HG02571 (cell line): ENCODE results near the gene NUMB.

Experiments
- ATAC-seq: cut with Tn5 transposase; IDR thresholded peaks from one replicate; pipeline ENCODE4 v1.9.1; 2021; ENCODE audit warnings: mild to moderate bottlenecking, moderate library complexity; ENCODE audit not compliant: unreplicated experiment

The NUMB gene

DNA sequence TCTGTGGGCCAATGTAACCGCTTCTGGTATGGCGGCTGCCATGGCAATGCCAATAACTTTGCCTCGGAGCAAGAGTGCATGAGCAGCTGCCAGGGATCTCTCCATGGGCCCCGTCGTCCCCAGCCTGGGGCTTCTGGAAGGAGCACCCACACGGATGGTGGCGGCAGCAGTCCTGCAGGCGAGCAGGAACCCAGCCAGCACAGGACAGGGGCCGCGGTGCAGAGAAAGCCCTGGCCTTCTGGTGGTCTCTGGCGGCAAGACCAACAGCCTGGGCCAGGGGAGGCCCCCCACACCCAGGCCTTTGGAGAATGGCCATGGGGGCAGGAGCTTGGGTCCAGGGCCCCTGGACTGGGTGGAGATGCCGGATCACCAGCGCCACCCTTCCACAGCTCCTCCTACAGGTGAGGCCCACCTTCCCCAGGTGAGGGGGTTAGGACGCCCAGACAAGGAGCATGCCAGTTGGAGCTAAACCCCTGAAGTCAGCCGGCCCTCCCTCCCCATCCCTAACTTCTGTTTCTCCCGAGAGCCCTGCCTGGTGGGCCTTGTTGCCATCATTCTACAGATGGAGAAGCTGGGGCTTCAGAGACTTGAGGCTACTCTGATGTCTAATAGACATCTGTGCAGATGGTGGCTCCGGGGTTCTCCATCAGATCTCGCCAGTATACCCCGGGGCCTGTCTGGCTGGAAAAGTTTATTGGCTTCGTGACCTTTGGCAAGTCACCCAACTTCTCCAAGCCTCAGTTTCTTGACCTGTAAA, 195.7 kb downstream of the NUMB start:
- ATAC-seq, result no peak

GRCh38 chr14:73261520-73262426, 196.6 kb downstream of the NUMB start:
- no peak for ATAC-seq

DNA sequence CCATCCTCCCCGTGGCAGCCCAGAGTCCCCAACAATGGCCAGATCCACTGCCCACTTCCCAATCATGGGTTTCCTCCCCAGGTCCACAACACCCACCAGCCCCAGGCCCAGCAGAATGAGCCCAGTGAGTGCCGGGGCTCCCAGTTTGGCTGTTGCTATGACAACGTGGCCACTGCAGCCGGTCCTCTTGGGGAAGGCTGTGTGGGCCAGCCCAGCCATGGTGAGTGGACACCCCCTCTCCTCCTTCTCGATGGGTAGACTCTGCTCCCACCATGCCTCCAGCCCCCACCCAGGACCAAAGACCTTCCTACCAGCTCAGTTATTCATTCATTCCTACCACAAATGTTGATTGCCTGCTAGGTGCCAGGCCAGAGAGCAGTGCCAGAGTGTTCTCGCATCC, 197.3 kb downstream of the NUMB start:
- ATAC-seq, result no peak

DNA sequence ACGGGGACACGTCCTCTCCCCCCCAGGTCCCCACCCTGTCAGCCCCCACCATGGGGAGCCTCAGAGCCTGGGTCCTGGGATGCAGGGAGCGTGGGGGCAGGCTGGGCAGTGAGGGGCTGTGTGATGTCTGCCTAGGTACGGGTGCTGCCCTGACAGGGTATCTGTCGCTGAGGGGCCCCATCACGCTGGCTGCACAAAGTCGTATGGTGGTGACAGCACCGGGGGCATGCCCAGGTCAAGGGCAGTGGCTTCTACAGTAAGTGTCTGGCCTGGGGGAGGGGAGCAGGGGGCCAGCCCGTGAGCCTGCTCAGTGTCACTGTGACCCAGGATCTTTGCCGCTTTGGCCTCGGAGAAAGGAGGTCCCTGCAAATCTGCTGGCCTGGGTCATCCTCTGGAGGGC, 197.8 kb downstream of the NUMB start:
- ATAC-seq, result no peak

GRCh38 chr14:73259837-73260236, 198.5 kb downstream of the NUMB start:
- no peak for ATAC-seq

GRCh38 chr14:73258845-73259611, 199.3 kb downstream of the NUMB start:
- no peak for ATAC-seq

- no peak for ATAC-seq
Observed at GRCh38 chr14:73258076-73258475, 200.3 kb downstream of the NUMB start.

- ATAC-seq, result no peak
Observed at GRCh38 chr14:73255693-73256225, 202.6 kb downstream of the NUMB start.

DNA sequence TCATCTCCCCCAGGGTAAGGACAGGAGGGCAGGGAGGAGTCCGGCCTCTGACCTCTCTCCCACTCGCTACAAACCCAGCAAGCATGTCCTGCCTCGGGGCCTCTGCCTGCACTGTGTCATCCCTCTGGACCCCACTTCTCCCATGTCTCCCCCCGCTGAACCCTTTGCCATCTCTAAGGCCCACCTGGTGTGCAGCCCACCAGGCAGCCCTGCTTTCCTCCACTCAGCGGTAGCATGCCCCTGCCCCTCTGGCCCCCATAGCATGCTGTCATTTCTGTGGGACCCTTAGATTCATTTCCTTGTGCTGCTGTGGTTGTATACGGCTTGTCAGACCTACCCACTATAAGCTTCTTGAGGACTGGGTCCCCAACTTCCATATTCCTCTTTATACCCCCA, 203.3 kb downstream of the NUMB start:
- ATAC-seq, result no peak

- no peak for ATAC-seq
Observed at GRCh38 chr14:73254247-73255004, 203.9 kb downstream of the NUMB start.

DNA sequence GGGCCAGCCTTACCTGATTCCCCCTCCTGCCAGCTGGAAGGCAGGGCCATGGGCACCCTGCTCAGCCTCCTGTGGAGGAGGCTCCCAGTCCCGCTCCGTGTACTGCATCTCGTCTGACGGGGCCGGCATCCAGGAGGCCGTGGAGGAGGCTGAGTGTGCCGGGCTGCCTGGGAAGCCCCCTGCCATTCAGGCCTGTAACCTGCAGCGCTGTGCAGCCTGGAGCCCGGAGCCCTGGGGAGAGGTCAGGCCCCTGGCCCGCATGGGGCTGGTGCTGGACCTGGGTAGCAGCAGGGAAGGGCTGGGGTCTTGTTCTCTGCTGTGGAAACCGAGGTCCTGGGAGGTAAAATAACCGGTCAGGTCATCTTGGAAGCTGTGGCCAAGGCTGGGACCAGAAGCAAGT, 204.6 kb downstream of the NUMB start:
- ATAC-seq, result no peak

DNA sequence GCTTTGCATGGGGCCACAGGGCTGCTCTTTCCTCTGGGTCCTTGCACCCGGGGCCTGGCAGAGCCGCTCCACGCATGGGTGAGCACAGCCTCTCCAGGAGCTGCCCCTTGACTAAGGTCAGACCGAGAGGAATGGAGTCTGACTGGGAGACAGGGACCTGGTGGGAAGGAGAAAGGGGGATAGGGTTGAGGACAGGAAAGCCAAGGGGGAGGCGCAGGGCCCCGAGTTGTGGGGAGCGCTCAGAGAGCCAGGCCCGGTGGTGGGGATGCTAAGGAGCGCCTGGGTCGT, 205.1 kb downstream of the NUMB start:
- no peak for ATAC-seq

- no peak for ATAC-seq
Observed at GRCh38 chr14:73252491-73253322, 205.6 kb downstream of the NUMB start.

DNA sequence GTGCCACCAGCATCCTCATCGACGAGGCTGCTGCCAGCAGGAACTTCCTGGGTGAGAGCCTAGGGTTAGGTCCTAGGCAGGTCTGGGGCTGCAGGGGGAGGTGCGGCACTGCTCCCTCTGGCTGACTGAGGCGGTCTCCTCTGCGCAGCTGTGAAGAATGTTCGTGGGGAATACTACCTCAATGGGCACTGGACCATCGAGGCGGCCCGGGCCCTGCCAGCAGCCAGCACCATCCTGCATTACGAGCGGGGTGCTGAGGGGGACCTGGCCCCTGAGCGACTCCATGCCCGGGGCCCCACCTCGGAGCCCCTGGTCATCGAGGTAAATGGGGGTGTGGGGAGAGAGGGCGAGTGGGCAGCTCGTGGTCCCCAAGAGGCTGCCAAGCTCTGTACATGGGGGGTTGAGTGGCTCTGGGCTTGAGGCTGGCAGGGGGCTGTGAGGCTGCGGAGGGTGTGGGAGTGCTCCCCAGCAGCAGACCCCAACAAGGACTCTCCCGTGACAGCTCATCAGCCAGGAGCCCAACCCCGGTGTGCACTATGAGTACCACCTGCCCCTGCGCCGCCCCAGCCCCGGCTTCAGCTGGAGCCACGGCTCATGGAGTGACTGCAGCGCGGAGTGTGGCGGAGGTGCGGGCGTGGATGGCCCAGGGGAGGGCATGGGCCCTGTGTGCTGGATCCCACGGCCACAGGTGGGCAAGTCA, 206.7 kb downstream of the NUMB start:
- ATAC-seq, result no peak

- no peak for ATAC-seq
Observed at GRCh38 chr14:73250781-73251500, 207.4 kb downstream of the NUMB start.

GRCh38 chr14:73250317-73250713, 208.0 kb downstream of the NUMB start:
- no peak for ATAC-seq

- ATAC-seq, result no peak
Observed at GRCh38 chr14:73249564-73250316, 208.6 kb downstream of the NUMB start.

GRCh38 chr14:73249108-73249507, 209.2 kb downstream of the NUMB start:
- no peak for ATAC-seq
